WTC11 (cell line): ENCODE data around the gene AFAP1L2. TPM values are rescaled to one million over a fixed set of nuclear protein-coding genes. Genes with fewer than 3 reads are reported as not detected.

ENCODE experiments used
- ATAC-seq: fragments of 200-7000 bp; cut with Tn5 transposase; 2 replicates; pipeline ENCODE4 v1.10.0; 2021; ENCODE audit warnings: mild to moderate bottlenecking, moderate library complexity
- CTCF ChIA-PET: fragments of 300-600 bp; sonication (Branson Sonifier 250); formaldehyde crosslinking; loops from one replicate; lab custom pipeline; 2021; ENCODE audit warnings: antibody characterized with exemption; lab: Charles Lee
- POLR2A ChIA-PET: fragments of 350-600 bp; sonication (Branson Sonifier 250); formaldehyde crosslinking; loops from one replicate; lab custom pipeline; 2021; ENCODE audit warnings: antibody characterized with exemption; lab: Charles Lee
- DNase-seq: peaks from one replicate; pipeline ENCODE4 v3.0.0; 2021; ENCODE audit warnings: low spot score
- H3K27ac Mint-ChIP-seq: 2 replicates; pipeline ENCODE4 v1.8.0; 2021; ENCODE audit warnings: mixed read lengths
- H3K27me3 Mint-ChIP-seq: 2 replicates; pipeline ENCODE4 v1.8.0; 2021; ENCODE audit warnings: low read depth, mild to moderate bottlenecking, moderate library complexity, mixed read lengths
- H3K36me3 Mint-ChIP-seq: 2 replicates; pipeline ENCODE4 v1.8.0; 2021; ENCODE audit warnings: mixed read lengths
- H3K4me1 Mint-ChIP-seq: 2 replicates; pipeline ENCODE4 v1.8.0; 2022; ENCODE audit warnings: mixed read lengths
- H3K4me3 Mint-ChIP-seq: 2 replicates; pipeline ENCODE4 v1.8.0; 2021; ENCODE audit warnings: mild to moderate bottlenecking, moderate library complexity, mixed read lengths
- H3K9me3 Mint-ChIP-seq: 2 replicates; pipeline ENCODE4 v1.8.0; 2021; ENCODE audit warnings: mixed read lengths
- ESRRA ChIP-seq: sonication (generic); formaldehyde crosslinking; IDR thresholded peaks from 2 replicates; pipeline ENCODE4 v1.8.1; 2022; ENCODE audit warnings: mild to moderate bottlenecking, missing genetic modification reagents, borderline replicate concordance
- IRF2 ChIP-seq: sonication (generic); formaldehyde crosslinking; IDR thresholded peaks from 2 replicates; pipeline ENCODE4 v1.8.0; 2022; ENCODE audit warnings: low read depth, missing genetic modification reagents, borderline replicate concordance
- KAT7 ChIP-seq: sonication (generic); formaldehyde crosslinking; IDR thresholded peaks from 2 replicates; pipeline ENCODE4 v1.8.1; 2023; ENCODE audit warnings: missing genetic modification reagents, mild to moderate bottlenecking, borderline replicate concordance
- MYBL2 ChIP-seq: sonication (generic); formaldehyde crosslinking; IDR thresholded peaks from 2 replicates; pipeline ENCODE4 v1.8.1; 2023; ENCODE audit warnings: mild to moderate bottlenecking, moderate library complexity, missing genetic modification reagents
- NFYB ChIP-seq: sonication (generic); formaldehyde crosslinking; conservative IDR thresholded peaks from 2 replicates; pipeline ENCODE4 v1.8.0; 2022; ENCODE audit warnings: low read depth, missing genetic modification reagents
- NR2C2 ChIP-seq: sonication (generic); formaldehyde crosslinking; IDR thresholded peaks from 2 replicates; pipeline ENCODE4 v1.8.0; 2022; ENCODE audit warnings: mild to moderate bottlenecking, missing genetic modification reagents
- TCF7 ChIP-seq: sonication (generic); formaldehyde crosslinking; IDR thresholded peaks from 2 replicates; pipeline ENCODE4 v1.8.0; 2022; ENCODE audit warnings: mild to moderate bottlenecking, low read depth, missing genetic modification reagents, moderate library complexity
- ZNF423 ChIP-seq: fragments of 250-450 bp; sonication (Bioruptor Pico); IDR thresholded peaks from 2 replicates; pipeline ENCODE4 v2.1.2; 2022; ENCODE audit warnings: mild to moderate bottlenecking, moderate library complexity
- ZNF671 ChIP-seq: fragments of 250-450 bp; sonication (Bioruptor Pico); IDR thresholded peaks from 2 replicates; pipeline ENCODE4 v1.8.0; 2021; ENCODE audit warnings: mild to moderate bottlenecking
- total RNA-seq: library from RNA; stranded (reverse); gene quantifications from 3 replicates; pipeline ENCODE4 v1.2.3, GENCODE V29; 2021
- TF ChIP-seq, protein P1 (sequence below): sonication (generic); formaldehyde crosslinking; IDR thresholded peaks from 2 replicates; pipeline ENCODE4 v1.8.0; 2022; ENCODE audit warnings: missing genetic modification reagents
- TF ChIP-seq, protein P2 (sequence below): sonication (generic); formaldehyde crosslinking; IDR thresholded peaks from 2 replicates; pipeline ENCODE4 v1.8.1; 2022; ENCODE audit warnings: missing genetic modification reagents, borderline replicate concordance
- TF ChIP-seq, protein P3 (sequence below): fragments of 250-450 bp; sonication (Bioruptor Pico); IDR thresholded peaks from 2 replicates; pipeline ENCODE4 v1.9.0; 2021; ENCODE audit warnings: mild to moderate bottlenecking
- TF ChIP-seq, protein P4 (sequence below): sonication (generic); formaldehyde crosslinking; IDR thresholded peaks from 2 replicates; pipeline ENCODE4 v1.8.1; 2023; ENCODE audit warnings: mild to moderate bottlenecking, missing genetic modification reagents, borderline replicate concordance
- TF ChIP-seq, protein P5 (sequence below): fragments of 250-450 bp; sonication (Bioruptor Pico); IDR thresholded peaks from 2 replicates; pipeline ENCODE4 v2.1.2; 2022; ENCODE audit warnings: mild to moderate bottlenecking, moderate library complexity
- TF ChIP-seq, protein P6 (sequence below): sonication (generic); formaldehyde crosslinking; IDR thresholded peaks from 2 replicates; pipeline ENCODE4 v1.8.0; 2022; ENCODE audit warnings: mild to moderate bottlenecking, missing genetic modification reagents
- TF ChIP-seq, protein P7 (sequence below): fragments of 250-450 bp; sonication (Bioruptor Pico); IDR thresholded peaks from 2 replicates; pipeline ENCODE4 v1.9.0; 2021; ENCODE audit warnings: mild to moderate bottlenecking
- TF ChIP-seq, protein P8 (sequence below): fragments of 250-450 bp; sonication (Bioruptor Pico); IDR thresholded peaks from 2 replicates; pipeline ENCODE4 v1.8.0; 2021; ENCODE audit warnings: mild to moderate bottlenecking

Gene AFAP1L2
- total RNA-seq, 1 experiment from 2014 or later, result 5.0 TPM

DNA sequence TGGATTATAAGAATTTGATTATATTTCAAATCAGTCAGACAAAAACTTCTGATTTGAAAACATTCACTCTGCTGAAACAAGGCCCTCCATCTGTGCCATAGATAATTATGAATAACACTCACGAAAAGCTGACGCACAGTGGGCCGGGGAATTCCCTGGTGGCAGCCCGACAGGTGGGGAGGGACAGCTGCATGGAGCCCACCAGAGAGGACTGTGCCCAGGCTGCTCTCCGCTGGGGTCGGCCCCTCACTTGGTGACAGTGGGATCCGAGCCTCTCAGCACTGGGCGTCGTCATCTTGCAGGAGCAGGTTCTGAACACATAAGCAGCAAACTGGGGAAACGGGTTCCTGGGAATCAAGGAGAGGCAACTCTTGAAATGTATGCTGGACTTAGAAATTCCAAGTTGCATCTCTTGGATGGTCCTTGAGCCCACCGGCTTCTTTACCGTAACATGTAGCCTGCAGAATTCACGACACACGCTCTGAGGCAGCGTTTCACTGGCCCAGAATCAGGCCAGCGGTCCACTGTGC is 41.4 kb downstream of the AFAP1L2 start:
- peaks cover 21% of the 10 kb centered on the region for H3K4me1 Mint-ChIP-seq
- peaks cover 3% of the 10 kb centered on the region; the same call in 1 of the 2 replicates for H3K9me3 Mint-ChIP-seq
- no peak overlapping the region for H3K4me3 Mint-ChIP-seq
- H3K27ac Mint-ChIP-seq, result no peak overlapping the region
- no peaks in the 10 kb centered on the region for H3K36me3 Mint-ChIP-seq
- H3K27me3 Mint-ChIP-seq, result no peaks in the 10 kb centered on the region
- CTCF ChIA-PET, result interaction anchor here (1.9 kb wide), 1 partner anchor 59 kb away, joined by 6 read pairs; no protein-coding TSS in a partner anchor
- POLR2A ChIA-PET, result no interaction called here
- DNase-seq, result no peak
- no peak for TF ChIP-seq IRF2 (CRISPR knock-in tag)
- TF ChIP-seq NR2C2 (CRISPR knock-in tag), result no peak
- TF ChIP-seq ZNF423 (CRISPR knock-in tag), result no peak
- TF ChIP-seq ESRRA (CRISPR knock-in tag), result no peak
- no peak for TF ChIP-seq TCF7
- TF ChIP-seq, protein P1, sequence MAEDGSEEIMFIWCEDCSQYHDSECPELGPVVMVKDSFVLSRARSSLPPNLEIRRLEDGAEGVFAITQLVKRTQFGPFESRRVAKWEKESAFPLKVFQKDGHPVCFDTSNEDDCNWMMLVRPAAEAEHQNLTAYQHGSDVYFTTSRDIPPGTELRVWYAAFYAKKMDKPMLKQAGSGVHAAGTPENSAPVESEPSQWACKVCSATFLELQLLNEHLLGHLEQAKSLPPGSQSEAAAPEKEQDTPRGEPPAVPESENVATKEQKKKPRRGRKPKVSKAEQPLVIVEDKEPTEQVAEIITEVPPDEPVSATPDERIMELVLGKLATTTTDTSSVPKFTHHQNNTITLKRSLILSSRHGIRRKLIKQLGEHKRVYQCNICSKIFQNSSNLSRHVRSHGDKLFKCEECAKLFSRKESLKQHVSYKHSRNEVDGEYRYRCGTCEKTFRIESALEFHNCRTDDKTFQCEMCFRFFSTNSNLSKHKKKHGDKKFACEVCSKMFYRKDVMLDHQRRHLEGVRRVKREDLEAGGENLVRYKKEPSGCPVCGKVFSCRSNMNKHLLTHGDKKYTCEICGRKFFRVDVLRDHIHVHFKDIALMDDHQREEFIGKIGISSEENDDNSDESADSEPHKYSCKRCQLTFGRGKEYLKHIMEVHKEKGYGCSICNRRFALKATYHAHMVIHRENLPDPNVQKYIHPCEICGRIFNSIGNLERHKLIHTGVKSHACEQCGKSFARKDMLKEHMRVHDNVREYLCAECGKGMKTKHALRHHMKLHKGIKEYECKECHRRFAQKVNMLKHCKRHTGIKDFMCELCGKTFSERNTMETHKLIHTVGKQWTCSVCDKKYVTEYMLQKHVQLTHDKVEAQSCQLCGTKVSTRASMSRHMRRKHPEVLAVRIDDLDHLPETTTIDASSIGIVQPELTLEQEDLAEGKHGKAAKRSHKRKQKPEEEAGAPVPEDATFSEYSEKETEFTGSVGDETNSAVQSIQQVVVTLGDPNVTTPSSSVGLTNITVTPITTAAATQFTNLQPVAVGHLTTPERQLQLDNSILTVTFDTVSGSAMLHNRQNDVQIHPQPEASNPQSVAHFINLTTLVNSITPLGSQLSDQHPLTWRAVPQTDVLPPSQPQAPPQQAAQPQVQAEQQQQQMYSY, result no peak
- TF ChIP-seq, protein P2, sequence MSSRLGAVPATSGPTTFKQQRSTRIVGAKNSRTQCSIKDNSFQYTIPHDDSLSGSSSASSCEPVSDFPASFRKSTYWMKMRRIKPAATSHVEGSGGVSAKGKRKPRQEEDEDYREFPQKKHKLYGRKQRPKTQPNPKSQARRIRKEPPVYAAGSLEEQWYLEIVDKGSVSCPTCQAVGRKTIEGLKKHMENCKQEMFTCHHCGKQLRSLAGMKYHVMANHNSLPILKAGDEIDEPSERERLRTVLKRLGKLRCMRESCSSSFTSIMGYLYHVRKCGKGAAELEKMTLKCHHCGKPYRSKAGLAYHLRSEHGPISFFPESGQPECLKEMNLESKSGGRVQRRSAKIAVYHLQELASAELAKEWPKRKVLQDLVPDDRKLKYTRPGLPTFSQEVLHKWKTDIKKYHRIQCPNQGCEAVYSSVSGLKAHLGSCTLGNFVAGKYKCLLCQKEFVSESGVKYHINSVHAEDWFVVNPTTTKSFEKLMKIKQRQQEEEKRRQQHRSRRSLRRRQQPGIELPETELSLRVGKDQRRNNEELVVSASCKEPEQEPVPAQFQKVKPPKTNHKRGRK (CRISPR knock-in tag), result no peak
- TF ChIP-seq NFYB, result no peak
- TF ChIP-seq ZNF671 (CRISPR knock-in tag), result no peak
- TF ChIP-seq, protein P3, sequence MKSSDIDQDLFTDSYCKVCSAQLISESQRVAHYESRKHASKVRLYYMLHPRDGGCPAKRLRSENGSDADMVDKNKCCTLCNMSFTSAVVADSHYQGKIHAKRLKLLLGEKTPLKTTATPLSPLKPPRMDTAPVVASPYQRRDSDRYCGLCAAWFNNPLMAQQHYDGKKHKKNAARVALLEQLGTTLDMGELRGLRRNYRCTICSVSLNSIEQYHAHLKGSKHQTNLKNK (CRISPR knock-in tag), result no peak
- TF ChIP-seq MYBL2 (CRISPR knock-in tag), result no peak
- TF ChIP-seq, protein P4, sequence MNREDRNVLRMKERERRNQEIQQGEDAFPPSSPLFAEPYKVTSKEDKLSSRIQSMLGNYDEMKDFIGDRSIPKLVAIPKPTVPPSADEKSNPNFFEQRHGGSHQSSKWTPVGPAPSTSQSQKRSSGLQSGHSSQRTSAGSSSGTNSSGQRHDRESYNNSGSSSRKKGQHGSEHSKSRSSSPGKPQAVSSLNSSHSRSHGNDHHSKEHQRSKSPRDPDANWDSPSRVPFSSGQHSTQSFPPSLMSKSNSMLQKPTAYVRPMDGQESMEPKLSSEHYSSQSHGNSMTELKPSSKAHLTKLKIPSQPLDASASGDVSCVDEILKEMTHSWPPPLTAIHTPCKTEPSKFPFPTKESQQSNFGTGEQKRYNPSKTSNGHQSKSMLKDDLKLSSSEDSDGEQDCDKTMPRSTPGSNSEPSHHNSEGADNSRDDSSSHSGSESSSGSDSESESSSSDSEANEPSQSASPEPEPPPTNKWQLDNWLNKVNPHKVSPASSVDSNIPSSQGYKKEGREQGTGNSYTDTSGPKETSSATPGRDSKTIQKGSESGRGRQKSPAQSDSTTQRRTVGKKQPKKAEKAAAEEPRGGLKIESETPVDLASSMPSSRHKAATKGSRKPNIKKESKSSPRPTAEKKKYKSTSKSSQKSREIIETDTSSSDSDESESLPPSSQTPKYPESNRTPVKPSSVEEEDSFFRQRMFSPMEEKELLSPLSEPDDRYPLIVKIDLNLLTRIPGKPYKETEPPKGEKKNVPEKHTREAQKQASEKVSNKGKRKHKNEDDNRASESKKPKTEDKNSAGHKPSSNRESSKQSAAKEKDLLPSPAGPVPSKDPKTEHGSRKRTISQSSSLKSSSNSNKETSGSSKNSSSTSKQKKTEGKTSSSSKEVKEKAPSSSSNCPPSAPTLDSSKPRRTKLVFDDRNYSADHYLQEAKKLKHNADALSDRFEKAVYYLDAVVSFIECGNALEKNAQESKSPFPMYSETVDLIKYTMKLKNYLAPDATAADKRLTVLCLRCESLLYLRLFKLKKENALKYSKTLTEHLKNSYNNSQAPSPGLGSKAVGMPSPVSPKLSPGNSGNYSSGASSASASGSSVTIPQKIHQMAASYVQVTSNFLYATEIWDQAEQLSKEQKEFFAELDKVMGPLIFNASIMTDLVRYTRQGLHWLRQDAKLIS, result no peak
- TF ChIP-seq, protein P5, sequence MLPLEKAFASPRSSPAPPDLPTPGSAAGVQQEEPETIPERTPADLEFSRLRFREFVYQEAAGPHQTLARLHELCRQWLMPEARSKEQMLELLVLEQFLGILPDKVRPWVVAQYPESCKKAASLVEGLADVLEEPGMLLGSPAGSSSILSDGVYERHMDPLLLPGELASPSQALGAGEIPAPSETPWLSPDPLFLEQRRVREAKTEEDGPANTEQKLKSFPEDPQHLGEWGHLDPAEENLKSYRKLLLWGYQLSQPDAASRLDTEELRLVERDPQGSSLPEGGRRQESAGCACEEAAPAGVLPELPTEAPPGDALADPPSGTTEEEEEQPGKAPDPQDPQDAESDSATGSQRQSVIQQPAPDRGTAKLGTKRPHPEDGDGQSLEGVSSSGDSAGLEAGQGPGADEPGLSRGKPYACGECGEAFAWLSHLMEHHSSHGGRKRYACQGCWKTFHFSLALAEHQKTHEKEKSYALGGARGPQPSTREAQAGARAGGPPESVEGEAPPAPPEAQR (CRISPR knock-in tag), result no peak
- TF ChIP-seq, protein P6, sequence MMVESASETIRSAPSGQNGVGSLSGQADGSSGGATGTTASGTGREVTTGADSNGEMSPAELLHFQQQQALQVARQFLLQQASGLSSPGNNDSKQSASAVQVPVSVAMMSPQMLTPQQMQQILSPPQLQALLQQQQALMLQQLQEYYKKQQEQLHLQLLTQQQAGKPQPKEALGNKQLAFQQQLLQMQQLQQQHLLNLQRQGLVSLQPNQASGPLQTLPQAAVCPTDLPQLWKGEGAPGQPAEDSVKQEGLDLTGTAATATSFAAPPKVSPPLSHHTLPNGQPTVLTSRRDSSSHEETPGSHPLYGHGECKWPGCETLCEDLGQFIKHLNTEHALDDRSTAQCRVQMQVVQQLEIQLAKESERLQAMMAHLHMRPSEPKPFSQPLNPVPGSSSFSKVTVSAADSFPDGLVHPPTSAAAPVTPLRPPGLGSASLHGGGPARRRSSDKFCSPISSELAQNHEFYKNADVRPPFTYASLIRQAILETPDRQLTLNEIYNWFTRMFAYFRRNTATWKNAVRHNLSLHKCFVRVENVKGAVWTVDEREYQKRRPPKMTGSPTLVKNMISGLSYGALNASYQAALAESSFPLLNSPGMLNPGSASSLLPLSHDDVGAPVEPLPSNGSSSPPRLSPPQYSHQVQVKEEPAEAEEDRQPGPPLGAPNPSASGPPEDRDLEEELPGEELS (CRISPR knock-in tag), result no peak
- TF ChIP-seq, protein P7, sequence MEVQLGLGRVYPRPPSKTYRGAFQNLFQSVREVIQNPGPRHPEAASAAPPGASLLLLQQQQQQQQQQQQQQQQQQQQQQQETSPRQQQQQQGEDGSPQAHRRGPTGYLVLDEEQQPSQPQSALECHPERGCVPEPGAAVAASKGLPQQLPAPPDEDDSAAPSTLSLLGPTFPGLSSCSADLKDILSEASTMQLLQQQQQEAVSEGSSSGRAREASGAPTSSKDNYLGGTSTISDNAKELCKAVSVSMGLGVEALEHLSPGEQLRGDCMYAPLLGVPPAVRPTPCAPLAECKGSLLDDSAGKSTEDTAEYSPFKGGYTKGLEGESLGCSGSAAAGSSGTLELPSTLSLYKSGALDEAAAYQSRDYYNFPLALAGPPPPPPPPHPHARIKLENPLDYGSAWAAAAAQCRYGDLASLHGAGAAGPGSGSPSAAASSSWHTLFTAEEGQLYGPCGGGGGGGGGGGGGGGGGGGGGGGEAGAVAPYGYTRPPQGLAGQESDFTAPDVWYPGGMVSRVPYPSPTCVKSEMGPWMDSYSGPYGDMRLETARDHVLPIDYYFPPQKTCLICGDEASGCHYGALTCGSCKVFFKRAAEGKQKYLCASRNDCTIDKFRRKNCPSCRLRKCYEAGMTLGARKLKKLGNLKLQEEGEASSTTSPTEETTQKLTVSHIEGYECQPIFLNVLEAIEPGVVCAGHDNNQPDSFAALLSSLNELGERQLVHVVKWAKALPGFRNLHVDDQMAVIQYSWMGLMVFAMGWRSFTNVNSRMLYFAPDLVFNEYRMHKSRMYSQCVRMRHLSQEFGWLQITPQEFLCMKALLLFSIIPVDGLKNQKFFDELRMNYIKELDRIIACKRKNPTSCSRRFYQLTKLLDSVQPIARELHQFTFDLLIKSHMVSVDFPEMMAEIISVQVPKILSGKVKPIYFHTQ, result no peak
- TF ChIP-seq KAT7 (CRISPR knock-in tag), result no peak
- TF ChIP-seq, protein P8, sequence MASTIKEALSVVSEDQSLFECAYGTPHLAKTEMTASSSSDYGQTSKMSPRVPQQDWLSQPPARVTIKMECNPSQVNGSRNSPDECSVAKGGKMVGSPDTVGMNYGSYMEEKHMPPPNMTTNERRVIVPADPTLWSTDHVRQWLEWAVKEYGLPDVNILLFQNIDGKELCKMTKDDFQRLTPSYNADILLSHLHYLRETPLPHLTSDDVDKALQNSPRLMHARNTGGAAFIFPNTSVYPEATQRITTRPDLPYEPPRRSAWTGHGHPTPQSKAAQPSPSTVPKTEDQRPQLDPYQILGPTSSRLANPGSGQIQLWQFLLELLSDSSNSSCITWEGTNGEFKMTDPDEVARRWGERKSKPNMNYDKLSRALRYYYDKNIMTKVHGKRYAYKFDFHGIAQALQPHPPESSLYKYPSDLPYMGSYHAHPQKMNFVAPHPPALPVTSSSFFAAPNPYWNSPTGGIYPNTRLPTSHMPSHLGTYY (CRISPR knock-in tag), result no peak
- TF ChIP-seq, all 79 proteins: peak for 0
- no peak for ATAC-seq
